ENCODE data around the gene ELMOD1.
"Not testable (repeated sequence)": the region's sequence is repeated elsewhere in the genome, so short reads cannot be mapped to it uniquely, and the experiment has no call there.

ELMOD1 gene

GRCh38 chr11:107590460-107591377 lies at the start of gene ELMOD1:
ELMOD1 (plus strand) TSS chr11:107591147; CDS start chr11:107618190, 27,043 bp downstream.
- in situ Hi-C loops (cut with HindIII; ENCODE audit: low sequenced_read_pairs) = no loop called here

GRCh38 chr11:107545101-107545514 lies 45.8 kb upstream of the ELMOD1 start:
- in situ Hi-C loops (cut with HindIII; ENCODE audit: low sequenced_read_pairs) = no loop called here

- in situ Hi-C loops (cut with HindIII; ENCODE audit: low sequenced_read_pairs) = no loop called here
Measured at GRCh38 chr11:107547961-107548360, 43.0 kb upstream of the ELMOD1 start.

GRCh38 chr11:107549253-107549953 lies 41.5 kb upstream of the ELMOD1 start:
- in situ Hi-C loops (cut with HindIII; ENCODE audit: low sequenced_read_pairs) = no loop called here

GRCh38 chr11:107549954-107550285 lies 41.0 kb upstream of the ELMOD1 start:
- in situ Hi-C loops (cut with HindIII; ENCODE audit: low sequenced_read_pairs) = no loop called here

- in situ Hi-C loops (cut with HindIII; ENCODE audit: low sequenced_read_pairs) = no loop called here
Measured at GRCh38 chr11:107550304-107550703, 40.6 kb upstream of the ELMOD1 start.

- in situ Hi-C loops (cut with HindIII; ENCODE audit: low sequenced_read_pairs) = no loop called here
Measured at GRCh38 chr11:107561688-107562087, 29.3 kb upstream of the ELMOD1 start.

GRCh38 chr11:107562647-107563208 lies 28.2 kb upstream of the ELMOD1 start:
- in situ Hi-C loops (cut with HindIII; ENCODE audit: low sequenced_read_pairs) = no loop called here

GRCh38 chr11:107563702-107564101 lies 27.2 kb upstream of the ELMOD1 start:
- in situ Hi-C loops (cut with HindIII; ENCODE audit: low sequenced_read_pairs) = no loop called here

GRCh38 chr11:107564877-107565218 lies 26.1 kb upstream of the ELMOD1 start:
- in situ Hi-C loops (cut with HindIII; ENCODE audit: low sequenced_read_pairs) = no loop called here

- in situ Hi-C loops (cut with HindIII; ENCODE audit: low sequenced_read_pairs) = no loop called here
Measured at GRCh38 chr11:107565219-107565937, 25.6 kb upstream of the ELMOD1 start, which contains the start of gene ALKBH8. ALKBH8 (minus strand) TSS chr11:107565735; CDS start chr11:107560893, 4,842 bp downstream.

GRCh38 chr11:107565955-107566501 lies 24.9 kb upstream of the ELMOD1 start:
- in situ Hi-C loops (cut with HindIII; ENCODE audit: low sequenced_read_pairs) = not testable (repeated sequence)

- in situ Hi-C loops (cut with HindIII; ENCODE audit: low sequenced_read_pairs) = no loop called here
Measured at GRCh38 chr11:107566569-107566968, 24.4 kb upstream of the ELMOD1 start.

- in situ Hi-C loops (cut with HindIII; ENCODE audit: low sequenced_read_pairs) = no loop called here
Measured at GRCh38 chr11:107567739-107568335, 23.1 kb upstream of the ELMOD1 start.

- in situ Hi-C loops (cut with HindIII; ENCODE audit: low sequenced_read_pairs) = no loop called here
Measured at GRCh38 chr11:107570015-107570414, 20.9 kb upstream of the ELMOD1 start.

GRCh38 chr11:107573438-107573837 lies 17.5 kb upstream of the ELMOD1 start:
- in situ Hi-C loops (cut with HindIII; ENCODE audit: low sequenced_read_pairs) = no loop called here

- in situ Hi-C loops (cut with HindIII; ENCODE audit: low sequenced_read_pairs) = not testable (repeated sequence)
Measured at GRCh38 chr11:107576497-107577345, 14.2 kb upstream of the ELMOD1 start.

GRCh38 chr11:107577346-107577711 lies 13.6 kb upstream of the ELMOD1 start:
- in situ Hi-C loops (cut with HindIII; ENCODE audit: low sequenced_read_pairs) = no loop called here

GRCh38 chr11:107579169-107579568 lies 11.8 kb upstream of the ELMOD1 start:
- in situ Hi-C loops (cut with HindIII; ENCODE audit: low sequenced_read_pairs) = not testable (repeated sequence)

- in situ Hi-C loops (cut with HindIII; ENCODE audit: low sequenced_read_pairs) = no loop called here
Measured at GRCh38 chr11:107581147-107581546, 9.8 kb upstream of the ELMOD1 start.

All from DLD1 (cell line).